ENCODE results near the gene CPNE5. TPM values are rescaled to one million over a fixed set of nuclear protein-coding genes. Genes with fewer than 3 reads are reported as not detected.

CPNE5 gene
- total RNA-seq, 1 donor from 2014 or later = 0.13 TPM

DNA sequence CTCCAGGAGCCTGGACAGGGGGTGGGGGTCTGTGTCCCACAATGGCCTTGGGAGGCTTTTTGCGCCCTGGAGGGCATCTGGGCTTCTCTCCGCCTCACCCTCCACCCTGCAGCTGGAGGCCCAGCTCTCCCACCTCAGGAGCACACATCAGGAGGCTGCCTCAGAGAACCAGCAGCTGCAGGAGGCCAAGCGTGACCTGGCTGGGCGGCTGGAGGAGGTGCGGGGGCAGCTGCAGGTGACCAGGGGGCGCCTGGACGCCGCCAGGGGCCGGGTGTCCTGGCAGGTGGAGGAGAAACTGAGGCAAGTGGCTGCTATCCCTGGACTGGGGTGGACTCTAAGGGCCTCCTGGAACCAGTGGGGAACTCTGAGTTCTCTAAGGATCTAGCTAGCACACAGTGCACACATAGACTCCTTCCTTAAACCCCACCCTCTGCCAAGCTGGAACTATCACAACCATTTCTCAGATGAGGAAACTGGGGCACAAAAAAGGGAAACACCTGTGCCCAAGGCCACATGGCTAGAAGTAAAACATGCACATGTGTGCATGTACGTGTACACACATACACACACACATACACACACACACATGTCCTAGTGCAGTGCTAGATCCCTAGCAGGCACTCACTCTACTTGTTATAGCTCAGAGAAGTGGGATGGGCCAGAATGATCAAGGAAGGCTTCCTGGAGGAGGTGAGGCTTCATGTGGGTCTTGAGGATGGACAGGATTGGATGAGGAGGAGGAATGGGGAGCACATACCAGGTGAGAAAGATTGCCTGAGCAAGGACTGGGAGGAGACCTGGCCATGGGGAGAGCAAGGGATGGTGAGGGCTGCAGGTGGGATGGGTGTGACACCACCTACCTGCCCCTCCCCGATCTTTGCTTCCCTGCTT lies 118.7 kb downstream of the CPNE5 start:
- TF ChIP-seq, protein P1, sequence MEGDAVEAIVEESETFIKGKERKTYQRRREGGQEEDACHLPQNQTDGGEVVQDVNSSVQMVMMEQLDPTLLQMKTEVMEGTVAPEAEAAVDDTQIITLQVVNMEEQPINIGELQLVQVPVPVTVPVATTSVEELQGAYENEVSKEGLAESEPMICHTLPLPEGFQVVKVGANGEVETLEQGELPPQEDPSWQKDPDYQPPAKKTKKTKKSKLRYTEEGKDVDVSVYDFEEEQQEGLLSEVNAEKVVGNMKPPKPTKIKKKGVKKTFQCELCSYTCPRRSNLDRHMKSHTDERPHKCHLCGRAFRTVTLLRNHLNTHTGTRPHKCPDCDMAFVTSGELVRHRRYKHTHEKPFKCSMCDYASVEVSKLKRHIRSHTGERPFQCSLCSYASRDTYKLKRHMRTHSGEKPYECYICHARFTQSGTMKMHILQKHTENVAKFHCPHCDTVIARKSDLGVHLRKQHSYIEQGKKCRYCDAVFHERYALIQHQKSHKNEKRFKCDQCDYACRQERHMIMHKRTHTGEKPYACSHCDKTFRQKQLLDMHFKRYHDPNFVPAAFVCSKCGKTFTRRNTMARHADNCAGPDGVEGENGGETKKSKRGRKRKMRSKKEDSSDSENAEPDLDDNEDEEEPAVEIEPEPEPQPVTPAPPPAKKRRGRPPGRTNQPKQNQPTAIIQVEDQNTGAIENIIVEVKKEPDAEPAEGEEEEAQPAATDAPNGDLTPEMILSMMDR (IDR thresholded peaks at IDR 0.05; ENCODE audit: insufficient read depth, low read length, poor library complexity, severe bottlenecking) = no peak

DNA sequence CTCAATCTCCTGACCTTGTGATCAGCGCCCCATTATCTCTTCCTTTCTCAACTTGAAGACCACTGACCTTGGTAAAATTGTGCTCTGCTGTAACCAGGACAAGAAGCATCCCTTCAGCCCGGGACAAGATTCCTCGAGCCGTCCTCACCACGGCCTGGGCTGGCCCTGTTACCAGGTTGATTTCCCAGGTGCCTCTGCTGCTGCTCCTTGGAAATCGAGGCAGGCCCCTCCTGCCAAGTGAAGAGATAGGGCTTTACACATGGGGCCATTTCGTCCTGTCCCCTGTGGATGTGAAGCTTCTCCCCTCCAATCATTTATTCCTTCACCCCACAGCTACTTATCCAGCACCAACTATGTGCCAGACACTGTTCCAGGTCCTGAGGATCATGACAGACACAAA lies 120.1 kb downstream of the CPNE5 start:
- DNase-seq (ENCODE audit: low read depth) = no peak
- H3K4me3 ChIP-seq (ENCODE audit: low read depth, low read length) = no peak overlapping the region

More for the DNA sequence above, 118.7 kb downstream of the CPNE5 start:
- peaks cover 2% of the 10 kb centered on the region for H3K27me3 ChIP-seq (ENCODE audit: control insufficient read depth, insufficient read depth, low read length)
- H3K4me3 ChIP-seq (ENCODE audit: low read depth, low read length) = no peak overlapping the region
- DNase-seq (ENCODE audit: low read depth) = no peak
- no peaks in the 10 kb centered on the region for H3K36me3 ChIP-seq (ENCODE audit: control insufficient read depth, insufficient read depth, low read length)

DNA sequence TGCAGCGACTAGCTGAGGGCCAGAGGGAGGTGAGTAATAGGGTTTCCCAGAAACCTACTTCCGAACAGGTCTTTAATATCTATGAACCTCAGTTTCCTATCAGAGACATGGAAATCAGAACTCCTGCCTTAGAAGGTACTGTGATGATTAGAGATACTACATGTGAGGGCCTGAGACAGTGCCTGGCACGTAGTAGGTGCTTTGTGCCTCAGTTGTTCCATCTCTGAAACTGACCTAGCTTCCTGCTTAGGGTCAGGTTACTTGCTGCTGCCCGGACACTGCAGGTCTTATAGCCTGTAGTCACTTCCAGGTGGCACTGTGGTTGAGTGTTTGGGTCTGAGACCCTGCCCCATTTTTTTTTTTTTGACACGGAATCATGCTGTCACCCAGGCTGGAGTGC lies 120.7 kb downstream of the CPNE5 start:
- Histone ChIP-seq H3K27me3 (ENCODE audit: control insufficient read depth, insufficient read depth, low read length) (peaks cover 2% of the 10 kb centered on the region), H3K36me3 (ENCODE audit: control insufficient read depth, insufficient read depth, low read length) (no peaks in the 10 kb centered on the region), H3K4me3 (ENCODE audit: low read depth, low read length) (no peak overlapping the region)
- TF ChIP-seq, protein P1 (IDR thresholded peaks at IDR 0.05; ENCODE audit: insufficient read depth, low read length, poor library complexity, severe bottlenecking) = no peak
- no peak for DNase-seq (ENCODE audit: low read depth)

More for the DNA sequence above, 120.1 kb downstream of the CPNE5 start:
- Histone ChIP-seq H3K36me3 (ENCODE audit: control insufficient read depth, insufficient read depth, low read length) (no peaks in the 10 kb centered on the region), H3K27me3 (ENCODE audit: control insufficient read depth, insufficient read depth, low read length) (peaks cover 2% of the 10 kb centered on the region)
- TF ChIP-seq, protein P1 (IDR thresholded peaks at IDR 0.05; ENCODE audit: insufficient read depth, low read length, poor library complexity, severe bottlenecking) = no peak

DNA sequence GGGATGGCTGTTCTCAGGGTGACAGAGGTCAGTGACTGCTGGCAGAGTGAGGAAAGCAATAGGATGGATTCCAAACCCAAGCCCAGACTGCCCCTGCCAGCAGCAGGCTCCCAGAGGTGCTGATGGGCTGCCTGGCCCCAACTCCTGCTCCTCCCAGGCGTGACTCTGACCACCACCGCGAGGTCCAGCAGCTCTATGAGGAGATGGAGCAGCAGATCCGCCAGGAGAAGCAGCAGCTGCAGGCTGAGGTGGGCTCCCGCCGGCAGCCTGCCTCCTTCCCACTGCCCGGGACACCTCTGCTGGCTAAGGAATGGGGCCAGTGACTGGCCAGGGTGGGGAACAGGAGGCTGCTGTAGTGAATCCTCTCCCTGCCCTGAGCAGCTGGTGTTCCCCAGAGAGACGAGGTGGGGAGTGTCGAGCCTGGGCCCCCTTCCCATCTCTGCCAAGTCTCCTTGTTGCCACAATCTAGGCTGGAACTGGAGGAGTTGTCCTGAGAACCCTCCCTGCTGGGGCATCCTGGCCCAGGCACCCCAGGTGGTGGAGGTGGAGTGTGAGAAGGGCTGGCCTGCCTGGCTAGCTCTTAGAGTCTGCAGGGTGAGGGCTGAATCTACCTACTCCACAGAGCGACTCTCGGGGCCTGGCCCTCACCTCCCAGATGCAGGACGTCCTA lies 121.2 kb downstream of the CPNE5 start:
- TF ChIP-seq, protein P1 (IDR thresholded peaks at IDR 0.05; ENCODE audit: insufficient read depth, low read length, poor library complexity, severe bottlenecking) = no peak
- no peaks in the 10 kb centered on the region for H3K36me3 ChIP-seq (ENCODE audit: control insufficient read depth, insufficient read depth, low read length)
- peaks cover 2% of the 10 kb centered on the region for H3K27me3 ChIP-seq (ENCODE audit: control insufficient read depth, insufficient read depth, low read length)
- H3K4me3 ChIP-seq (ENCODE audit: low read depth, low read length) = no peak overlapping the region
- DNase-seq (ENCODE audit: low read depth) = no peak

DNA sequence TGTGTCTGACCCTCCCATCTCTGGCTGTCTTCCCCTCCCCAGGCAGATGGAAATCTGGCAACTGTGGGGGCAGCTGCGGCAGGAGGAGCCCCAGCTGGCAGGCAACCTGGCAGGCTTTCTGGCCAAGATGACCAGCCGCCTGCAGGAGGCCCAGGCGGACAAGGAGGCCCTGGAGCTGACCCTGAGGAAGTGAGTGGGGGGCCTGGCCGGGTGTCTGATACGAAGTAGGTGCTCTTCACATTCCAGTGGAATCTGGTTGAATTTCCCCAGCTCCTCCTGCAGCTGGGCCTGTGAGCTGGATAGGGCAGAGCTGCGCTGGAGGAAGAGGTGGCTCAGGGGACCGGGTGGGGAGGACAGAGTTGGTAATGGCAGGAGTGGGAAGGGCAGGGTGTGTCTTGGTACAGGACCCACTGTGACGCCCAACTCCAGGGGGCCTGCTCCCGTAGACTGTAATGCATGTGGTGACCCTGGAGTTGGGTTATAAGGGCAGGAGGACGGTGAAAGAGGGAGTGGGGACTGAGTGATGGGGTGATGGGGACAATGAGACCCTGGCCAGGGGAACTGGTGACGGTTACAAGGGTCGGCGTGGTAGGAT lies 121.9 kb downstream of the CPNE5 start:
- Histone ChIP-seq H3K27me3 (ENCODE audit: control insufficient read depth, insufficient read depth, low read length) (peaks cover 2% of the 10 kb centered on the region), H3K4me3 (ENCODE audit: low read depth, low read length) (no peak overlapping the region), H3K36me3 (ENCODE audit: control insufficient read depth, insufficient read depth, low read length) (no peaks in the 10 kb centered on the region)
- TF ChIP-seq, protein P1 (IDR thresholded peaks at IDR 0.05; ENCODE audit: insufficient read depth, low read length, poor library complexity, severe bottlenecking) = no peak
- no peak for DNase-seq (ENCODE audit: low read depth)

Measured in kidney epithelial cell (primary cell).